Measurements from ENCODE around the gene SLC4A11.

DNA sequence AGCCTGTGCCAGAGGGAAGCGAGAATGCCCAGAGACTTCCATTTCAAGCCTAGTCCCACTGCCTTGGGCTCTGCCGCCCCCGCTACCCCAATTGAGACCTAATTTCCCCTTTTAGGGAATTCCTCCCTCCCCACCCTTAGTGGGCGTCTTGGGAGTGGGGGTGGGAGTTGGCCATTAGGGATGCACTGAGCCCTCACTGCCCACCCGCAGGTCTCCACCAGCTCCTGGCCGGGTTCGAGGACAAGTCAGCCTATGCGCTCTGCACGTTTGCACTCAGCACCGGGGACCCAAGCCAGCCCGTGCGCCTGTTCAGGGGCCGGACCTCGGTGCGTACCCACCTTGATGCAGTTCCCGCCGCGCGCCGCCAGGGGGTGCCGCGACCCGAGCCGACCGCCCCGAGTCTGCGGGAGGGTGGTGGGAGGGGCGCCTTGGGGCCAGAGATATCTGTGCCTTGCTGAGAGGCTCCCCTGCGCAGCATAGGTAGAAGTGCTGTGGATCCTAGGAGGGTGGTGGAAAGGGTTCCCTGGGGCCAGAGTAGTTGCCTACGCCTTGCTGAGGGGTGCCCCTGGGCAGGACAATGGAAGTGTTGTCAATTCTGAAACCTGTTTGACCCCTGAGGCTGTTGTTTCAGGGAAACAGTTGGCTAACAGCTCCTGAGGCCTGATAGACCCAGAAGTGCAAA is 20.5 kb downstream of the SLC4A11 start:
- no peak for TF ChIP-seq POLR2A (IDR thresholded peaks at IDR 0.05; ENCODE audit: low read length)
- no peak for TF ChIP-seq GATA1 (IDR thresholded peaks at IDR 0.05; ENCODE audit: low read depth, low read length)
